ENCODE data around the gene ST6GALNAC4. TPM values are rescaled to one million over a fixed set of nuclear protein-coding genes. Genes with fewer than 3 reads are reported as not detected.

Gene ST6GALNAC4
- polyA plus RNA-seq, 1 donor (not counting 4 experiments of a cell fraction or from before 2014, with no cell fraction given) = 5.8 TPM

- no peak overlapping the region for H2AFZ ChIP-seq (ENCODE audit: control insufficient read depth, low read length)
- no peak overlapping the region for H3K27ac ChIP-seq (ENCODE audit: control insufficient read depth, insufficient read depth, low read length)
- no peaks in the 10 kb centered on the region for H3K27me3 ChIP-seq (ENCODE audit: control insufficient read depth, extremely low read depth, insufficient read depth, low read length)
- H3K4me3 ChIP-seq (ENCODE audit: control insufficient read depth in 2 of 3, extremely low read depth in 1 of 3, insufficient read depth in 2 of 3, low read depth in 1 of 3, low read length in 3 of 3) = no peak overlapping the region
- H3K9me3 ChIP-seq (ENCODE audit: control insufficient read depth, low read depth, low read length) = no peaks in the 10 kb centered on the region
- H3K36me3 ChIP-seq (ENCODE audit: control insufficient read depth in 2 of 2, extremely low read depth in 1 of 2, insufficient read depth in 2 of 2, low read length in 2 of 2) = no peaks in the 10 kb centered on the region
- no peak for TF ChIP-seq EZH2 (IDR thresholded peaks at IDR 0.05; ENCODE audit: low read length)
- TF ChIP-seq, protein P1, sequence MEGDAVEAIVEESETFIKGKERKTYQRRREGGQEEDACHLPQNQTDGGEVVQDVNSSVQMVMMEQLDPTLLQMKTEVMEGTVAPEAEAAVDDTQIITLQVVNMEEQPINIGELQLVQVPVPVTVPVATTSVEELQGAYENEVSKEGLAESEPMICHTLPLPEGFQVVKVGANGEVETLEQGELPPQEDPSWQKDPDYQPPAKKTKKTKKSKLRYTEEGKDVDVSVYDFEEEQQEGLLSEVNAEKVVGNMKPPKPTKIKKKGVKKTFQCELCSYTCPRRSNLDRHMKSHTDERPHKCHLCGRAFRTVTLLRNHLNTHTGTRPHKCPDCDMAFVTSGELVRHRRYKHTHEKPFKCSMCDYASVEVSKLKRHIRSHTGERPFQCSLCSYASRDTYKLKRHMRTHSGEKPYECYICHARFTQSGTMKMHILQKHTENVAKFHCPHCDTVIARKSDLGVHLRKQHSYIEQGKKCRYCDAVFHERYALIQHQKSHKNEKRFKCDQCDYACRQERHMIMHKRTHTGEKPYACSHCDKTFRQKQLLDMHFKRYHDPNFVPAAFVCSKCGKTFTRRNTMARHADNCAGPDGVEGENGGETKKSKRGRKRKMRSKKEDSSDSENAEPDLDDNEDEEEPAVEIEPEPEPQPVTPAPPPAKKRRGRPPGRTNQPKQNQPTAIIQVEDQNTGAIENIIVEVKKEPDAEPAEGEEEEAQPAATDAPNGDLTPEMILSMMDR (optimal IDR thresholded peaks at IDR 0.05 in 1 of 3, IDR thresholded peaks at IDR 0.05 in 1 of 3, conservative IDR thresholded peaks at IDR 0.05 in 1 of 3; ENCODE audit: extremely low read depth in 1 of 3, insufficient read depth in 2 of 3, low read length in 3 of 3) = no peak
- dilution Hi-C loops (cut with MboI; ENCODE audit: extremely low pct_ligation_motif_present, low sequenced_read_pairs) = no loop called here
- no peaks in the 10 kb centered on the region for H3K9me1 ChIP-seq (ENCODE audit: control insufficient read depth, extremely low read depth, insufficient read depth, low read length)
- H3K4me1 ChIP-seq (ENCODE audit: control insufficient read depth, extremely low read depth, insufficient read depth, low read length) = peaks cover 11% of the 10 kb centered on the region
- no peak overlapping the region for H3K9ac ChIP-seq (ENCODE audit: control insufficient read depth, extremely low read depth, insufficient read depth, low read length)
- H3K79me2 ChIP-seq (ENCODE audit: control insufficient read depth, insufficient read depth, low read length) = peaks cover 2% of the 10 kb centered on the region
- no peak for DNase-seq (ENCODE audit: low read depth, low spot score)
- no peak overlapping the region for H3K4me2 ChIP-seq (ENCODE audit: control insufficient read depth, extremely low read depth, insufficient read depth, low read depth, low read length)
- H4K20me1 ChIP-seq (ENCODE audit: control insufficient read depth, extremely low read depth, insufficient read depth, low read length) = no peaks in the 10 kb centered on the region
- no peak for FAIRE-seq
These were observed 36.7 kb downstream of the ST6GALNAC4 start for GRCh38 chr9:127880143-127880542.

- Histone ChIP-seq H3K4me1 (ENCODE audit: control insufficient read depth, extremely low read depth, insufficient read depth, low read length) (peaks cover 24% of the 10 kb centered on the region), H3K4me2 (ENCODE audit: control insufficient read depth, extremely low read depth, insufficient read depth, low read depth, low read length) (no peak overlapping the region), H3K9me3 (ENCODE audit: control insufficient read depth, low read depth, low read length) (no peaks in the 10 kb centered on the region), H3K9ac (ENCODE audit: control insufficient read depth, extremely low read depth, insufficient read depth, low read length) (no peak overlapping the region), H3K27ac (ENCODE audit: control insufficient read depth, insufficient read depth, low read length) (no peak overlapping the region), H2AFZ (ENCODE audit: control insufficient read depth, low read length) (no peak overlapping the region), H3K9me1 (ENCODE audit: control insufficient read depth, extremely low read depth, insufficient read depth, low read length) (no peaks in the 10 kb centered on the region), H3K79me2 (ENCODE audit: control insufficient read depth, insufficient read depth, low read length) (peaks cover 2% of the 10 kb centered on the region), H3K36me3 (ENCODE audit: control insufficient read depth in 2 of 2, extremely low read depth in 1 of 2, insufficient read depth in 2 of 2, low read length in 2 of 2) (no peaks in the 10 kb centered on the region), H4K20me1 (ENCODE audit: control insufficient read depth, extremely low read depth, insufficient read depth, low read length) (no peaks in the 10 kb centered on the region), H3K27me3 (ENCODE audit: control insufficient read depth, extremely low read depth, insufficient read depth, low read length) (no peaks in the 10 kb centered on the region), H3K4me3 (ENCODE audit: control insufficient read depth in 2 of 3, extremely low read depth in 1 of 3, insufficient read depth in 2 of 3, low read depth in 1 of 3, low read length in 3 of 3) (no peak overlapping the region)
- TF ChIP-seq EZH2 (IDR thresholded peaks at IDR 0.05; ENCODE audit: low read length) = no peak
- TF ChIP-seq, protein P1 (optimal IDR thresholded peaks at IDR 0.05 in 1 of 3, IDR thresholded peaks at IDR 0.05 in 1 of 3, conservative IDR thresholded peaks at IDR 0.05 in 1 of 3; ENCODE audit: extremely low read depth in 1 of 3, insufficient read depth in 2 of 3, low read length in 3 of 3) = no peak
- dilution Hi-C loops (cut with MboI; ENCODE audit: extremely low pct_ligation_motif_present, low sequenced_read_pairs) = no loop called here
- FAIRE-seq (no peak), DNase-seq (ENCODE audit: low read depth, low spot score) (no peak)
These were observed 38.0 kb downstream of the ST6GALNAC4 start for GRCh38 chr9:127878652-127879390.
